Brain microvascular endothelial cell (primary cell): Measurements from ENCODE around the gene UHRF1.

Experiments used
- DNase-seq: peaks from one replicate; pipeline ENCODE4 v3.0.0-alpha.2; 2020
- H3K27ac ChIP-seq: fragments of 250-450 bp; sonication (Bioruptor Pico); 2 replicates; pipeline ENCODE4 v1.5.1; 2020; ENCODE audit warnings: mild to moderate bottlenecking, moderate library complexity
- H3K27me3 ChIP-seq: fragments of 250-450 bp; sonication (Bioruptor Pico); replicated peaks from 2 replicates; pipeline ENCODE4 v1.5.1; 2020; ENCODE audit warnings: mild to moderate bottlenecking
- H3K36me3 ChIP-seq: fragments of 250-450 bp; sonication (Bioruptor Pico); replicated peaks from 2 replicates; pipeline ENCODE4 v1.5.1; 2020; ENCODE audit warnings: mild to moderate bottlenecking
- H3K4me3 ChIP-seq: 2 replicates; pipeline ENCODE4 v1.5.1; 2011; ENCODE audit warnings: low read depth, mild to moderate bottlenecking, control low read depth, low read length, moderate library complexity
- in situ Hi-C: cut with HindIII; loops from 2 replicates; pipeline ENCODE4 v1.10.0; 2017; ENCODE audit warnings: low sequenced_read_pairs, low pct_ligation_motif_present
- TF ChIP-seq, protein P1 (sequence below): IDR thresholded peaks from 2 replicates; pipeline ENCODE4 v1.5.1; 2011; ENCODE audit warnings: low read depth, mild to moderate bottlenecking, moderate library complexity, low read length, control low read depth, inconsistent platforms; ENCODE audit errors: missing control alignments

The UHRF1 gene

DNA sequence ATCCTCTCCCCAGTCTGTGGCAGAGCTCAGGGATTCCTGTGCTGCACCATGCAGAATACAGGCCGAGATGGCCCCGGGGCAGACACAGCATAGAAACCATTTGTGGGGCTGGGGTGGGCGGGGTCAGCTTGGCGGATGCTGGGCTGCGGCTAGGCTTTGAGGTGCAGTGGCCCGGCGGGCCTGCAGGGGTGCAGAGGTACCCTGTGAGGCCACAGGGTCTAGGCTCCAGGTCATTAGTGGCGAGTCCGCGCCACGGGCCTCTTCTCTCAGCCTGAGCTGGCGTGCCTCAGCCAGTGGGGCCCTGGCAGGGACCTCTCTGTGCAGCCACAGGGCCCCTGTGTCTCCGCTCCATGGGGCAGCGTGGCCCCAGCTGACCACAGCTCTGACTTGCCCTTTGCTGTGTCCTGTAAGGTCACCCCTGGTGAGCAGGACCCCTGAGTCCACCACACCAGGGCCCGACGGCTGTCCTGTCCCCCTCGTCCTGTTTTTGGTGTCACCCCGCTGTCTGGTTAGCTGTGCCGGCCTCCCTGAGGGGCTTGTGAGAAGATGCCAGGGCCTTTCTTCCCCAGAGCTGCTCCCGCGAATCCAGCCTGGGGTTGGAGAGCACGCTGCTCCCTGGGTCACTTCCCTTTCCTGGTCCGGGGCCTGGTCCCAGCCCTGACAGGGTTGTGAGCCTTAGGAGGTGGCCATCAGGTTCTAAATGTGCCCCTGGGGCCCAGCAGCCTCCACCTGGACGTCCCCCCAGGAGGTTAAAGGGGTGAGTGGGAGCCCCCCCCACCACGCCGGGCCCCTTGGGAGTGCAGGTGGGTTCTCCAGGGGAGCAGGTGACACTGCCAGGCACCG lies 71.8 kb downstream of the UHRF1 start:
- Histone ChIP-seq H3K27ac (no peak overlapping the region), H3K4me3 (no peak overlapping the region), H3K27me3 (no peaks in the 10 kb centered on the region), H3K36me3 (no peaks in the 10 kb centered on the region)
- TF ChIP-seq, protein P1, sequence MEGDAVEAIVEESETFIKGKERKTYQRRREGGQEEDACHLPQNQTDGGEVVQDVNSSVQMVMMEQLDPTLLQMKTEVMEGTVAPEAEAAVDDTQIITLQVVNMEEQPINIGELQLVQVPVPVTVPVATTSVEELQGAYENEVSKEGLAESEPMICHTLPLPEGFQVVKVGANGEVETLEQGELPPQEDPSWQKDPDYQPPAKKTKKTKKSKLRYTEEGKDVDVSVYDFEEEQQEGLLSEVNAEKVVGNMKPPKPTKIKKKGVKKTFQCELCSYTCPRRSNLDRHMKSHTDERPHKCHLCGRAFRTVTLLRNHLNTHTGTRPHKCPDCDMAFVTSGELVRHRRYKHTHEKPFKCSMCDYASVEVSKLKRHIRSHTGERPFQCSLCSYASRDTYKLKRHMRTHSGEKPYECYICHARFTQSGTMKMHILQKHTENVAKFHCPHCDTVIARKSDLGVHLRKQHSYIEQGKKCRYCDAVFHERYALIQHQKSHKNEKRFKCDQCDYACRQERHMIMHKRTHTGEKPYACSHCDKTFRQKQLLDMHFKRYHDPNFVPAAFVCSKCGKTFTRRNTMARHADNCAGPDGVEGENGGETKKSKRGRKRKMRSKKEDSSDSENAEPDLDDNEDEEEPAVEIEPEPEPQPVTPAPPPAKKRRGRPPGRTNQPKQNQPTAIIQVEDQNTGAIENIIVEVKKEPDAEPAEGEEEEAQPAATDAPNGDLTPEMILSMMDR = no peak
- in situ Hi-C loops = no loop called here
- DNase-seq = no peak

DNA sequence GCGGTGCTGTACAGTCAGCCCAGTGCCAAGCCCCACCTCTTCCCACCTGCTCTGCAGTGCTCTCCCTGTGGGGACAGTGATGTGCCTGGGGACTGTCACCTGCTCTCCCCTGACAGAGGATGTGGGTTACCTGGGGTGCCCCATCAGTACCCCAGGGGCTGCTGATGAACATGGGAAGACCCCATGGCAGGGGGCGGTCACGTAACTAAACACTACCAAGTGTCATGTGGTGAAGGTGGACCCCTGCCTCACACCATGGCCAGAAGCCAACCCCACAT lies 72.3 kb downstream of the UHRF1 start:
- DNase-seq = no peak
- no peaks in the 10 kb centered on the region for H3K36me3 ChIP-seq
- no peak overlapping the region for H3K27ac ChIP-seq
- no peak overlapping the region for H3K4me3 ChIP-seq
- TF ChIP-seq, protein P1 = no peak
- H3K27me3 ChIP-seq = no peaks in the 10 kb centered on the region
- in situ Hi-C loops = no loop called here

DNA sequence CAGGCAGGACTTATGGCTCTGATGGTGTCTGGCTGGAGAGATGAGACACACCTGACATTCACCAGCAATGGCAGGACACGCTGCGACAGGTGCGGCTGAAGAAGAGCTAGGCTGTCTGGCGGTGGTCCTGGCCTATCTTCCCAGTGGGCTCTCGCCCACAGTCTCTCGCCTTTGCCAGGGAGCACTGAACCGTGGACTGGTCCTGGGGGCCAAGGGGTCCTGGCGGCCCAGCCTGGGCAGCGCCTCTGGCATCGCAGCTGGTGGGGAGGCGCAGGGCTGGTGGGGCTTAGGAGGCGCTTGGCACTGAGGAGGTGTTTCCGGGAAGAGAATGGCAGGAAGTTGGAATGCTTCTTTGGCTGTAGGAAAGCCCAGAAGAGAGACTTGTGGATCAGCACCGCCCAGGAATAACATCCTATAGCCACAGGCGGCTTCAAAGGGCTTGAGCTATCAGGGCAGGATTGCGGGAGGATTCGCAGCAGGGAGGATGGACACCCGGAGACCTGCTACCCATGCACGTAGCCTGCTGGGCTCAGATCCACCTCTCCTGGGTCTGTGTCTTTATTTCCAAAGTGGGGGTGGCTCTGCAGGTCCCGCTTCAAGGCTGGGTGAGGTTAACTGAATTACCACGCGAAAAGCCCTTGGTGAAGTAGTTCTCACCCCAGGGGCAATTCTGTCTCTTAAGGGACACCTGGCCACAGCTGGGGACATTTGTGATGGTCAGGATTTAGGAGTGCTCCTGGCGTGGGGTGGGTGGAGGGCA lies 74.2 kb downstream of the UHRF1 start:
- TF ChIP-seq, protein P1 = no peak
- Histone ChIP-seq H3K36me3 (no peaks in the 10 kb centered on the region), H3K27me3 (no peaks in the 10 kb centered on the region), H3K4me3 (no peak overlapping the region), H3K27ac (no peak overlapping the region)
- no peak for DNase-seq
- in situ Hi-C loops = no loop called here

DNA sequence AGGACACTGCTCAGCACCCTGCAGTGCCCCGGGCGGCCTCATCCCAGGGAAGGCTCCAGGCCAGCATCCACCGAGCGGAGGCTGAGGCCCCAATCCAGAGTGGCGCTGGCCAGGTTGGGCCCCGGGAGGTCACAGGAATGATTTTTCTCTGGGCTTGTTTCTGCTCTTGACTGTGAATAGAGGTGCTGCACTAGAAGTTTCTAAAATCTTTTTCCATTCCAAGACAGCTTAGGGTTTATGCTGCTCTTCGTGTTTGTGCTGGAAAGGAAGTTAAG lies 74.7 kb downstream of the UHRF1 start:
- Histone ChIP-seq H3K27ac (no peak overlapping the region), H3K27me3 (no peaks in the 10 kb centered on the region), H3K36me3 (no peaks in the 10 kb centered on the region), H3K4me3 (no peak overlapping the region)
- in situ Hi-C loops = no loop called here
- TF ChIP-seq, protein P1 = no peak
- no peak for DNase-seq

DNA sequence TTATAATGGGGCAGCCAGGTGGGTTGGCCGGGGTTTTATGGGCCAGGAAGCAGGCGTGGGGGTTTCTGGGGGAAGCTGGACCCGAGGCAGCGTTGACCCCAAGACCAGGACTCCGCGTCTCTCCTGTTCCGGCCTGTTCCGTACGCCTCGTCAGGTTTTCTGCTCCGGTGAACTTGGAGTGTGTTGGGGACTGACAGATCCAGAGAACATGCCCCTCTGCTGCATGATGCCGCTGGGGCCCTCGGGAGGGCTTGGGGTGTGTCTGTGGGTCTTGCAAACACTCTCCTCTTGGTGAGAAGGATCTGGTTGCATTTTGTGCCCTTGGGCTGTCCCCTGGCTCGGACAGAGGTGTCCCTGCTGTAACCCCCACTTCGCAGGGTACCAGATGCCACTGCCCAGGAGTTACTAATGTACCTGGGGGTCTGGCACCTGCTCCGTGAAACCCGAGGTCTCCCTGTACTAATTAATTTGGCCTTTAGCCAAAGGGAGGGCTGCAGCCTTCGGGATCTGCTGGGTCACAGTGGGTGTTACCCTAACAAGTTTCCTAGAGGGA lies 75.2 kb downstream of the UHRF1 start:
- H3K36me3 ChIP-seq = no peaks in the 10 kb centered on the region
- no peak for DNase-seq
- in situ Hi-C loops = no loop called here
- TF ChIP-seq, protein P1 = no peak
- no peaks in the 10 kb centered on the region for H3K27me3 ChIP-seq
- no peak overlapping the region for H3K4me3 ChIP-seq
- H3K27ac ChIP-seq = no peak overlapping the region
